ENCODE results near the gene BTBD6. TPM values are rescaled to one million over a fixed set of nuclear protein-coding genes. Genes with fewer than 3 reads are reported as not detected.

BTBD6 gene
- total RNA-seq, 6 experiments from 2014 or later, result 44.3 to 58.6 (median 53.2) TPM

DNA sequence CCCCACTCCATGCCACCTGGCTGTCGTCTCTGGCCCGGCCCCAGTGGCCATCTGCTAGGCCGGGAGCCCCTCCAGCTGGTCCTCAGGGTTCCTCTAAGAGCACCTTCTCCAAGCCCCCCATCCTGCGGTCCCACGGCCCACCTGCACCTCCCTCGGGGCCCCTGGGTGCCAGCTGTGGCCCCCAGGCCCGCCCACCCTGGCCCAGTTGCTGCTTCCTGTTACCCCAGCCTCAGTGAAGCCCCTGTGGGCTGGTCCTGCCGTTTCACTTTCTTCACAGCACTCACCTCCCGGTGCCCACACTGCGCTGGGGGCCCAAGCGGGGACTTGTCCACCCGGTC lies 39.6 kb upstream of the BTBD6 start:
- Mint-ChIP-seq H3K4me1 (ENCODE audit: low read depth) (no peaks in the 10 kb centered on the region; the same call in 1 of the 2 replicates), H3K4me3 (no peak overlapping the region), H3K27ac (no peak overlapping the region), H3K27me3 (ENCODE audit: insufficient read depth) (peaks cover 5% of the 10 kb centered on the region; the same call in 1 of the 2 replicates), H3K36me3 (ENCODE audit: low read depth) (no peaks in the 10 kb centered on the region), H3K9me3 (no peaks in the 10 kb centered on the region)
- no peak for TF ChIP-seq CTCF (IDR thresholded peaks at IDR 0.05)
- no peak for DNase-seq

- Mint-ChIP-seq H3K27ac (no peak overlapping the region), H3K36me3 (ENCODE audit: low read depth) (no peaks in the 10 kb centered on the region), H3K27me3 (ENCODE audit: insufficient read depth) (peaks cover 5% of the 10 kb centered on the region; the same call in 1 of the 2 replicates), H3K9me3 (no peaks in the 10 kb centered on the region), H3K4me1 (ENCODE audit: low read depth) (no peaks in the 10 kb centered on the region; the same call in 1 of the 2 replicates), H3K4me3 (no peak overlapping the region)
- TF ChIP-seq CTCF (IDR thresholded peaks at IDR 0.05), result no peak
- no peak for DNase-seq
Observed at GRCh38 chr14:105209091-105209490, 39.2 kb upstream of the BTBD6 start.

DNA sequence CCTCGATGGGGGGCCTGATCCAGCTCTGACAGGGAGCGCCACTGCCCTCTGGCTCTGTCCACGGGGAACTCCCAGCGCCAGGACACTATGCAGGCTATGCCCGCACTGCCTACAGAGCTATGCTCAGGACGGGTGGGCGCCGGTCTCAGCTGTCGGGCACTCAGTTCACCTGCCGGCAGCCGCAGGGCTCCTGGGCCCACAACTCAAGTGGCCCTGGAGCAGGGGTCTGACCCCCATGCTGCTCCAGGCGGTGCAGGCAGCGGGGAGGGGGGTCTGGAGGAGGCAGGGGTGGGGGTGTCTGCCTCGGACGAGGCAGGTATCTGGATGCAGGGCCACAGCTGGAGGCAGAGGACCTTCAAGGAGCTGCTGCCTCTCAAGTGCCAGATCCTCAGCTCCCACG lies 38.7 kb upstream of the BTBD6 start:
- H3K9me3 Mint-ChIP-seq, result no peaks in the 10 kb centered on the region
- no peaks in the 10 kb centered on the region; the same call in 1 of the 2 replicates for H3K27me3 Mint-ChIP-seq (ENCODE audit: insufficient read depth)
- no peak overlapping the region for H3K27ac Mint-ChIP-seq
- no peak for TF ChIP-seq CTCF (IDR thresholded peaks at IDR 0.05)
- H3K36me3 Mint-ChIP-seq (ENCODE audit: low read depth), result no peaks in the 10 kb centered on the region
- DNase-seq, result no peak
- H3K4me1 Mint-ChIP-seq (ENCODE audit: low read depth), result no peaks in the 10 kb centered on the region; the same call in 1 of the 2 replicates
- no peak overlapping the region for H3K4me3 Mint-ChIP-seq

GRCh38 chr14:105210266-105211025 lies 37.9 kb upstream of the BTBD6 start:
- Mint-ChIP-seq H3K4me1 (ENCODE audit: low read depth) (no peaks in the 10 kb centered on the region), H3K27ac (no peak overlapping the region), H3K4me3 (no peak overlapping the region), H3K27me3 (ENCODE audit: insufficient read depth) (no peaks in the 10 kb centered on the region; the same call in 1 of the 2 replicates), H3K36me3 (ENCODE audit: low read depth) (no peaks in the 10 kb centered on the region), H3K9me3 (no peaks in the 10 kb centered on the region)
- no peak for TF ChIP-seq CTCF (IDR thresholded peaks at IDR 0.05)
- DNase-seq, result no peak

DNA sequence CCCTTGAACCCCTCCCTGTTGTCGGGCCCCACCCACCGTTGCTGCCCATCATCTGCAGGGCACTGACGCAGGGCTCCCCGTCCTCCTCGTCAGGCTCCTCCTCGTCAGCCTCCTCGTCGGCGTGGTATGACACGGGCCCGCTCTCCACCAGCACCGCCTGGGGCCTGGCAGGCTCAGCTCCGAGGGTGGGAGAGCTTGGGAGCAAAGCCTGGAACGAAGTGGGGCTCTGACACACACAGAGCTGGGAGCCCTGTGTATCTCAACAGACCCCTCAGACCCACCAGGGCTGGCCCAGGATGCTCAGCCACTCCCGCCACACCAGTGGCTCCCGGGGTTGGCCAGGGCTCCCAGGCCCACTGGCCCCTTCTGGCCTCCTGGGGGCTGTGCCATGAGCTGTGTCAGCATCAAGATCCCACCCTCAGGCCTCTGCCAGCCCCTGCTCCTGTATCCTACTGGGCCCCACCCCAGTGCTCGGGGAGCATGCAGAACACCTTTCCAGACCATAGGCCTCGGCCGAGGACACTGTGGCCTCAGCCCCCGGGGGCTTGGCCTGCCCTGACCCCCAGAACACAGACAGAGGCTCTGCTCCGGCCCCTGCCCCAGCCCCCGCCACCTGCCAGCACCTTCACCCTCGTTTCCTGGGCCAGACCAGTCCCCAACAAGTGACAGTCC lies 37.1 kb upstream of the BTBD6 start:
- no peak for TF ChIP-seq CTCF (IDR thresholded peaks at IDR 0.05)
- Mint-ChIP-seq H3K27me3 (ENCODE audit: insufficient read depth) (no peaks in the 10 kb centered on the region; the same call in 1 of the 2 replicates), H3K4me1 (ENCODE audit: low read depth) (no peaks in the 10 kb centered on the region)

More for the DNA sequence above, 37.1 kb upstream of the BTBD6 start:
- DNase-seq, result no peak
- no peaks in the 10 kb centered on the region for H3K9me3 Mint-ChIP-seq
- peaks cover 5% of the 10 kb centered on the region for H3K36me3 Mint-ChIP-seq (ENCODE audit: low read depth)
- H3K27ac Mint-ChIP-seq, result no peak overlapping the region
- H3K4me3 Mint-ChIP-seq, result no peak overlapping the region

All from HFFc6 (cell line).